ENCODE measurements around the gene XXYLT1. TPM values are rescaled to one million over a fixed set of nuclear protein-coding genes. Genes with fewer than 3 reads are reported as not detected.
A peak's percentile ranks its signal among the peaks of the same experiment; 100 is the strongest.

XXYLT1 gene
- total and polyA plus RNA-seq, 9 of the 15 experiments (the other 6 are each of a cell fraction or from before 2014, with no cell fraction given) = 1.9 to 18.9 (median 15.0) TPM

- Histone ChIP-seq H3K79me2 (ENCODE audit: control insufficient read depth, insufficient read depth, low read length) (no peaks in the 10 kb centered on the region), H3K4me1 (replicated peaks in 1 of 2; ENCODE audit: control insufficient read depth in 2 of 2, insufficient read depth in 2 of 2, low read length in 2 of 2) (no peaks in the 10 kb centered on the region), H2AFZ (ENCODE audit: low read depth, low read length) (no peak overlapping the region), H4K20me1 (replicated peaks; ENCODE audit: control insufficient read depth, insufficient read depth, low read length) (no peaks in the 10 kb centered on the region), H3K9me3 (replicated peaks; ENCODE audit: control insufficient read depth, insufficient read depth, low read depth, low read length) (no peaks in the 10 kb centered on the region), H3K9ac (ENCODE audit: insufficient read depth in 1 of 2, low read depth in 2 of 2, low read length in 2 of 2) (no peak overlapping the region; a peak in 1 of 4 replicates), H3K4me3 (no peak overlapping the region), H3K9me1 (ENCODE audit: control insufficient read depth, insufficient read depth, low read length) (no peaks in the 10 kb centered on the region), H3K4me2 (ENCODE audit: insufficient read depth, low read length) (no peak overlapping the region), H3K36me3 (ENCODE audit: control insufficient read depth, insufficient read depth, low read length) (no peaks in the 10 kb centered on the region), H3K27me3 (ENCODE audit: control insufficient read depth in 2 of 2, insufficient read depth in 2 of 2, low read length in 2 of 2) (peaks cover 5 to 55% of the 10 kb centered on the region in 2 experiments), H3K27ac (ENCODE audit: extremely low read depth, low read depth, low read length) (no peak overlapping the region)
- WGBS (ENCODE audit: insufficient coverage, low coverage, missing lambda C conversion rate) = 17% methylated on average over 16 of the region's 16 CpGs
- FAIRE-seq (peak; percentile 32), ATAC-seq (peak; percentile 51), DNase-seq (ENCODE audit: extremely low read depth in 1 of 4, low spot score in 3 of 4) (no peak)
- no TSS peak for BruUV-seq (replicated peaks)
- no peak for TF ChIP-seq CEBPG (CRISPR knock-in tag; IDR thresholded peaks at IDR 0.05)
- TF ChIP-seq CEBPG (tag; conservative IDR thresholded peaks at IDR 0.05 in 1 of 2, IDR thresholded peaks at IDR 0.05 in 1 of 2) = peak in 1 of 2 experiments; percentile 60; a peak in 1 of 4 replicates
- TF ChIP-seq TRIM24 (IDR thresholded peaks at IDR 0.05) = peak in 1 of 2 experiments; percentile 12; a peak in 1 of 4 replicates
- no peak for TF ChIP-seq ZNF398 (CRISPR knock-in tag; IDR thresholded peaks at IDR 0.05)
- peak; percentile 60; the same call in 1 of the 2 replicates for TF ChIP-seq ATF3 (IDR thresholded peaks at IDR 0.05)
- TF ChIP-seq ATF3 (CRISPR knock-in tag; conservative IDR thresholded peaks at IDR 0.05) = no peak
- TF ChIP-seq ZEB2 (IDR thresholded peaks at IDR 0.05) = 0 out of 2 replicates have a peak, but pooled peaks have one; percentile 25
- no peak for TF ChIP-seq ZNF696 (CRISPR knock-in tag; conservative IDR thresholded peaks at IDR 0.05)
- no peak for TF ChIP-seq ZNF212 (CRISPR knock-in tag; IDR thresholded peaks at IDR 0.05)
- ChIA-PET POLR2A (interaction anchor here (0.7 to 1.4 kb wide), 4 partner anchors 8 to 29 kb away, joined by 3 to 4 read pairs (median 3); no protein-coding TSS in a partner anchor), CTCF (ENCODE audit: low intra/inter-chr PET ratio) (no interaction called here)
- intact Hi-C loops (cut with micrococcal nuclease) = no loop called here
- in situ Hi-C loops (cut with MboI) = no loop called here
Observed at GRCh38 chr3:195048059-195048905, 222.7 kb downstream of the XXYLT1 start.

Data from K562 (cell line).